ENCODE measurements around the gene MRPL53.
"Not testable (repeated sequence)": the region's sequence is repeated elsewhere in the genome, so short reads cannot be mapped to it uniquely, and the experiment has no call there.

The MRPL53 gene

GRCh38 chr2:74447230-74447999 lies 25.1 kb downstream of the MRPL53 start:
- no peak for DNase-seq

GRCh38 chr2:74444498-74445318 lies 27.8 kb downstream of the MRPL53 start:
- no peak for DNase-seq

GRCh38 chr2:74442483-74443297 lies 29.8 kb downstream of the MRPL53 start:
- not testable (repeated sequence) for DNase-seq

GRCh38 chr2:74441690-74442482 lies 30.6 kb downstream of the MRPL53 start, which contains the start of gene RTKN:
Gene RTKN, minus strand, starts transcription at chr2:74441937. Its CDS starts 121 bp downstream, at chr2:74441816.
- DNase-seq: peak; percentile 17

GRCh38 chr2:74441170-74441689 lies 31.2 kb downstream of the MRPL53 start:
- DNase-seq: peak; percentile 20

GRCh38 chr2:74440378-74441169 lies 31.9 kb downstream of the MRPL53 start:
- DNase-seq: peak; percentile 36

GRCh38 chr2:74439803-74440377 lies 32.6 kb downstream of the MRPL53 start:
- no peak for DNase-seq

GRCh38 chr2:74439373-74439772 lies 33.1 kb downstream of the MRPL53 start:
- DNase-seq: no peak

- no peak for DNase-seq
These were observed 34.2 kb downstream of the MRPL53 start for GRCh38 chr2:74438248-74438647.

GRCh38 chr2:74436848-74437695 lies 35.4 kb downstream of the MRPL53 start:
- no peak for DNase-seq

- no peak for DNase-seq
These were observed 36.2 kb downstream of the MRPL53 start for GRCh38 chr2:74436111-74436805.

GRCh38 chr2:74430502-74430901 lies 42.0 kb downstream of the MRPL53 start:
- no peak for DNase-seq

- no peak for DNase-seq
These were observed 42.7 kb downstream of the MRPL53 start for GRCh38 chr2:74429487-74430451.

- DNase-seq: no peak
These were observed 43.8 kb downstream of the MRPL53 start for GRCh38 chr2:74428675-74429074.

- DNase-seq: no peak
These were observed 44.9 kb downstream of the MRPL53 start for GRCh38 chr2:74427551-74427950.

- DNase-seq: no peak
These were observed 46.2 kb downstream of the MRPL53 start for GRCh38 chr2:74426181-74426758.

- DNase-seq: no peak
These were observed 47.0 kb downstream of the MRPL53 start for GRCh38 chr2:74425523-74425922.
